Thymus (tissue), 11 donors: Measurements from ENCODE around the gene SORBS1. TPM values are rescaled to one million over a fixed set of nuclear protein-coding genes. Genes with fewer than 3 reads are reported as not detected.

Experiments
- DNase-seq, 9 donors: peaks; one replicate each; pipeline ENCODE4 v3.0.0-alpha.2; 2013; ENCODE audit warnings: low spot score in 9 of 9, low read depth in 6 of 9, missing footprints in 1 of 9
- H3K27ac ChIP-seq, 2 donors: one replicate each; pipeline ENCODE4 v1.5.1; 2013; ENCODE audit warnings: control low read depth in 1 of 2, low read depth in 1 of 2, low read length in 1 of 2, mild to moderate bottlenecking in 1 of 2, moderate library complexity in 1 of 2
- H3K27me3 ChIP-seq, 2 donors: one replicate each; pipeline ENCODE4 v1.5.1; 2013; ENCODE audit warnings: low read length in 1 of 2; ENCODE audit not compliant: control insufficient read depth in 2 of 2, insufficient read depth in 1 of 2
- H3K36me3 ChIP-seq, 2 donors: one replicate each; pipeline ENCODE4 v1.5.1; 2013; ENCODE audit warnings: low read length in 1 of 2, mild to moderate bottlenecking in 1 of 2, moderate library complexity in 1 of 2; ENCODE audit not compliant: control insufficient read depth in 2 of 2, insufficient read depth in 2 of 2
- H3K4me1 ChIP-seq, 2 donors: one replicate each; pipeline ENCODE4 v1.5.1; 2013; ENCODE audit warnings: low read length in 2 of 2; ENCODE audit not compliant: control insufficient read depth in 2 of 2, insufficient read depth in 2 of 2
- H3K4me3 ChIP-seq, 2 donors: one replicate each; pipeline ENCODE4 v1.5.1; 2013; ENCODE audit warnings: low read length in 2 of 2, control low read depth in 1 of 2, mild to moderate bottlenecking in 1 of 2
- H3K9me3 ChIP-seq, 2 donors: one replicate each; pipeline ENCODE4 v1.5.1; 2013; ENCODE audit warnings: low read length in 1 of 2, mild to moderate bottlenecking in 1 of 2; ENCODE audit not compliant: control insufficient read depth in 2 of 2, insufficient read depth in 1 of 2
- WGBS: extraction: QIAGEN DNeasy Blood & Tissue Kit; methylation state at CpG from one replicate; pipeline ENCODE4 v1.1.7; 2013; 5-methylcytosine and 5-hydroxymethylcytosine counted together
- polyA plus RNA-seq: library from polyadenylated mRNA; stranded (reverse); fragments of 200-250 nt; gene quantifications from one replicate; pipeline ENCODE4 v1.2.3, GENCODE V29; 2013
- total RNA-seq: library from RNA; stranded (reverse); fragments of 120-200 nt; gene quantifications from one replicate; pipeline ENCODE4 v1.2.4, GENCODE V29; 2013
- donor health status: healthy.

The SORBS1 gene
- total and polyA plus RNA-seq, 2 donors, result 1.9 to 25.3 TPM

DNA sequence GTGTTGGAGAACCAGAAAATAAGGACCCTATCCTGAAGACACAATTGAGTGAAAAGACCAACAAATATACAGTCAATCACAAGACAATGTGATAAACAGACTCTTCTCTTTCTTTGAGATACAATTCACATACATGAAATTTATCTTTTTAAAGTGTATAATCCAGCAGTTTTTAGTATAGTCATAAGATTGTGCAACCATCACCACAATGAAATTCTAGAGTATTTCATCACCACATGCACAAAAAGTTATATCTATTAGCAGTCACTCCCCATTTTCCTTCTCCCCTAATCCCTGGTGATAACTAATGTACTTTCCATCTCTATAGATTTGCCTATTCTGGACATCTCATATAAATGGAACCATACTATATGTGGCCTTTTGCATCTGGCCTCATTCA lies 8.2 kb upstream of the SORBS1 start:
- Histone ChIP-seq H3K9me3 (no peaks in the 10 kb centered on the region), H3K4me1 (no peaks in the 10 kb centered on the region), H3K27ac (no peak overlapping the region), H3K36me3 (no peaks in the 10 kb centered on the region), H3K4me3 (no peak overlapping the region), H3K27me3 (no peaks in the 10 kb centered on the region)
- DNase-seq, result no peak

DNA sequence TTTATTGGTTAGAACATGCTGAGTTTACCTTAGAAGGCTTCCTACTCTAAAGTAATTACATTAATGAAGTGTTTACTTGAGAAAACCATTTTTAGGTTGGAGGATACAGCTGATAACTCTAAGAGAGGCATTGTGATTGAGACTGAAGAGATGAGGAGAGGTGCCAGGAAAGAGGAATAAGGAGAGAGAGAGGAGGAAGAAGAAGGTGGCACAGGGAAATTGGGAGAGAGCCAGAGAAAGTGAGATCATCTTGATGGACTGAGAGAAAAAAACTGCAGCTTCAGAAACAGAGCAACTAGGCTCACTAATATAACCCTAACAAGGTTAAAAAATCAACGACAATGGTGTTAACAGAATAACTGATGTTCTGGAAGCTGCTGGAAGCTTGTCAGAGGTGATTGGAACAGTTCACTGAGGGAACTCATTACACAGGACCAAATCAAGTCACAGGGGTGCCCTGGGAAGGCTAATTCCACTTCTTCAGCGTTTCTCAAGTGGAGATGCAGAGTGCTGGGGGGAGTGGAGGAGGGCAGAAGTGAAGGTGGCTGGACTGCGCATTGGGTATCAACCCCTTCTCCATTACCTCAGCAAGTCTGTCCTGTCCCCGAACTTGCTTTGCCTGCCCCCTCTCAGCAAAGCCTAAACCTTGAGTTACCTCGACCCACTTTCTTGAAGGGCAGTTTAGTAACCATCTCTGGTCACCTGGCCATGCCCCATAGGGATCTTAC lies 6.9 kb upstream of the SORBS1 start:
- Histone ChIP-seq H3K9me3 (no peaks in the 10 kb centered on the region), H3K4me1 (no peaks in the 10 kb centered on the region), H3K4me3 (no peak overlapping the region), H3K27me3 (no peaks in the 10 kb centered on the region), H3K27ac (no peak overlapping the region), H3K36me3 (no peaks in the 10 kb centered on the region)
- 76% methylated on average over 5 of the region's 5 CpGs for WGBS
- no peak for DNase-seq

DNA sequence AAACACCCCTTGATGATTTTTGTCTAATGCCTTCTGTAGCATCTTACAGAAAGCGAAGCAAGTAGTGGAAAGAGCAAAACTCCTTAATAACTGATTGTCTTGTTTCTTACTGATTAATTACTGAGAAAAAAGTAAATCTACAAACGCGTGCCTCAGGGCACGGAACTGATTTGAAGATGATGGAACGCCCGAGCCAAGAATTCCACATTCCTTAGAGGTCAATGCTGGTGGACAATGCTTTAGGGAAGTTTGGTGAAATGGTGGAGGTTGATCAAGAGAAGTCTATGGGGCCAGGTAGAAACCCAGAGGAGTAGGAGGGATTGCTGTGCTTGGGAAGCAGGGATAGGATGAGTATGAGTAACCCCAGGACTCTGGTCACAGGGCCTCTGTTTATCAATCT lies 5.0 kb upstream of the SORBS1 start:
- Histone ChIP-seq H3K36me3 (no peaks in the 10 kb centered on the region), H3K27ac (no peak overlapping the region), H3K27me3 (peaks cover 6 to 11% of the 10 kb centered on the region in 2 donors), H3K9me3 (no peaks in the 10 kb centered on the region), H3K4me1 (no peaks in the 10 kb centered on the region), H3K4me3 (no peak overlapping the region)
- 98% methylated on average over 6 of the region's 6 CpGs for WGBS
- DNase-seq, result no peak

DNA sequence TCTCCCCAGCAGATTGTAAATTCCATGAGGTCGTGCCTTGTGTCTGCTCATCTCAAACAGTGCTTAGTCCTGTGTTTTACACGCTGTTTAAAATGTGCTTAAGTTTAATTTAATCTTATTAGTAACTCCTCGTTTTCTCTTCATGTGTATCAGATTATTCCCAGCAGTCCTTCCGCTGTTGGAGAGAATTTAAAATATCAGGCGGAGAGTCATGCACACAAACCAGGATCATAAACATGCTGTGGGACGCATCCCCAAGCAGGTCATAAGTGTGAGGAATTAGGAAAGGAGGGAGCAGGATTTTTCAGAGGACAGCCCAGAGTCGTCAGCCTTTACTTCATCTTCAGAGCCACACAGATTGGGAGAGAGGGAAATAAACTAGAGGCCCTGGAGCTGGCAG lies 4.2 kb upstream of the SORBS1 start:
- H3K9me3 ChIP-seq, result no peaks in the 10 kb centered on the region
- DNase-seq, result no peak
- WGBS, result 88% methylated on average over 7 of the region's 7 CpGs
- H3K36me3 ChIP-seq, result no peaks in the 10 kb centered on the region
- peaks cover 10 to 18% of the 10 kb centered on the region in 2 donors for H3K27me3 ChIP-seq
- no peak overlapping the region for H3K4me3 ChIP-seq
- peaks cover 2 to 4% of the 10 kb centered on the region in 2 donors for H3K4me1 ChIP-seq
- H3K27ac ChIP-seq, result no peak overlapping the region

DNA sequence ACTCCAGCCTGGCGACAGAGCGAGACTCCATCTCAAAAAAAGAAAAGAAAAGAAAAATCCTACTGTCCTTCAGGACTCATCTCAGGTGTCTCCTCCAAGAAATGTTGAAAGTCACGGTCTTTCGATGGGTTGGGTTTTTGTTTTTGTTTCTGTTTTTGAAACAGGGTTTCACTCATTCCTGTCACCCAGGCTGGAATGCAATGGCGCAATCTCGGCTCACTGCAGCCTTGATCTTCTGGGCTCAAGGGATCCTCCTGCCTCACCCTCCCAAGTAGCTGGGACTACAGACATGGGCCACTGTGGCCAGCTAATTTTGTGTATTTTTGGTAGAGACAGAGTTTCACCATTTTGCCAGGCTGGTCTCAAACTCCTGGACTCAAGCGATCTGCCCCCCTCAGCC lies 3.1 kb upstream of the SORBS1 start:
- H3K9me3 ChIP-seq, result no peaks in the 10 kb centered on the region
- no peak overlapping the region for H3K4me3 ChIP-seq
- peaks cover 2 to 6% of the 10 kb centered on the region in 2 donors for H3K4me1 ChIP-seq
- no peak overlapping the region for H3K27ac ChIP-seq
- no peaks in the 10 kb centered on the region for H3K36me3 ChIP-seq
- WGBS, result 96% methylated on average over 7 of the region's 7 CpGs
- no peak for DNase-seq
- H3K27me3 ChIP-seq, result peaks cover 20 to 29% of the 10 kb centered on the region in 2 donors

DNA sequence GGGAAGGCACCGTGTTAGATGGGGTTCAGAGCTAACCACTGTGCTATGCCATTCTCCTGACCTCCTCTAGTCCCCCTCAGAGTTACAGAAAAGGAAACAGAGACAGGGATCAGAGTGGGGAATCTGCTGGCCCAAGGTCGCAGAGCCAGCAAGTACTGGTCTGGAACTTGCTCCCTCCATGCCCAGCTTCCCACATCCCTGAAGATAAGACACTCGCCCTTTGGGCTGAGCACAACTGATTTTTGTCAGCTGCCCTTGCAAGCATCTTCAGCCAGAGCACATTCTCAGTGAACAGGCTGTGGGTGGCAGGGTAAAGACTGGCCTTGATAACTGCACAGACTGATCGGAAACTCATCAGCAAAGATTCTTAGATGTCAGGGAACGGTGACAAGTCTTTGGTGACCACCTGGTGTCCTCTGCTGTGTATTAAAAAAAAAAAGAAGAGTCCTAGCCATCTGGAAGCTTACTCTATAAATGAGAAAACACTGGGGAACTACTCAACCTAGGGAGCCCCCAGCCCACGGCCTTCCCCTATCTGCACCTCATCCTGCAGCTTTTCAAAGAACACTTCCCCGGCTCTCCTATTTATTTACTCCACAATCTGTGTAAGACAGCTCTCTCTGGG lies 1.3 kb upstream of the SORBS1 start:
- Histone ChIP-seq H3K4me1 (peaks cover 2 to 6% of the 10 kb centered on the region in 2 donors), H3K36me3 (no peaks in the 10 kb centered on the region), H3K27me3 (peaks cover 22 to 45% of the 10 kb centered on the region in 2 donors), H3K9me3 (no peaks in the 10 kb centered on the region), H3K27ac (peak overlapping the region in 1 of 2 donors; percentile 36), H3K4me3 (no peak overlapping the region)
- 94% methylated on average over 7 of the region's 7 CpGs for WGBS
- no peak for DNase-seq

DNA sequence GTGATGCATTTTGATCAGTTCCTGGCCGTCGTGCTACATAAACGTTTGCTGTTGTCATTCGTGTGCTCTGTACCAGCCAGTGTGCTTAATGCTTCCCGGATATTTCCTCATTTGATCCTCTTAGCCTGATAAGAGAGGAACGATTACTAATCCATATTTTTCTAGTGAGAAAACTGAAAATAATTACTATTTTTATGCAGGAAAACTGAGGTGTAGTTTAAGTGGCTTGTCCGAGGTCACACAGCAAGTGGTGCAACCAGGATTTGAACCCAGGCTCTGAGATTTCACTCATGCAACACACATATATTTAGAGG lies 650 bp upstream of the SORBS1 start:
- WGBS, result 71% methylated on average over 7 of the region's 7 CpGs
- no peaks in the 10 kb centered on the region for H3K36me3 ChIP-seq
- no peaks in the 10 kb centered on the region for H3K9me3 ChIP-seq
- no peak overlapping the region for H3K27ac ChIP-seq
- peaks cover 22 to 47% of the 10 kb centered on the region in 2 donors for H3K27me3 ChIP-seq
- H3K4me3 ChIP-seq, result no peak overlapping the region
- peaks cover 2 to 6% of the 10 kb centered on the region in 2 donors for H3K4me1 ChIP-seq
- DNase-seq, result no peak

DNA sequence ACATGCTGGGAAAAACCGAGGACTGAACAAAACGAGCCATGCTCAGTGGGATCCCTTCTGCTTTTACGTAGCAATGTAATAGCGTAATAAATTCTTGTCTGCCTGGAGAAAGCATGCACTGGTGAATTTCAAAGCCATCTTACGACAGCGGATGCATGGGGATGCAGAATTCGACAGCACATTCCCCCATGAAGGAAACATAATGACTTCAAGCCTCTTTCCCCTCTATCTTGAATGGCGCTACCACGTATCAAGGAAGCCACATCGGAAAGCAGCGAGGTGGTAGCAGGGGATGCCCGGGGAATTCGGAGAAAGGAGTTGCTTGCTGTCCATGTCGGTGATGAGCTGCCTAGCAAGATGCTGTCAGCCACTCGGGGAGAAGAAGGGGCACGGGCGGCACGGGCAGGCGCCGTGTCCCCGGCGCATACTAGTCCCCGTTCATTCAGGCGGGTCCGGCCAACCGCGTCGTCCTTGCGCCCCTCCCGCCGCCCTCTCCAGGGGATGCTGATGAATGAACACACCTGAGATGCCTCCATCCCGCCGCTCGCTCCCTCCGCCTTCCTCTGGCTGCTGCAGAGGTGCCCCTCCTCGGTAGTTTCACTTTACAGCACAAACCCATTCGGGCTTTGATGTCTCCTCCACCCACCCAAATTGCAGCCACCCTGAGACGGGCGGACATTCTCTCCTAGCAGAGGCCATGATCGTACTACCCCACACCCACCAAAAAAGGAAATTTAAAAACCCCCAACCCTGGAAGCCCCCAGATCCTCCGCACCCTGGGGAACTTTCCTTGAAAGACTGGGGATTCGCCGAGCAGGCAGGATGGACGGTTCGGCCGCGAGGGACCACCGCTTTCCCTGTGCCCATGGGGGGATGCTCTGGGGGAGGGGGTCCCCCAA lies 644 bp downstream of the SORBS1 start:
- 9% methylated on average over 48 of the region's 48 CpGs for WGBS
- peak in 4 of 9 donors; percentile 9 to 46 (median 18) for DNase-seq

DNA sequence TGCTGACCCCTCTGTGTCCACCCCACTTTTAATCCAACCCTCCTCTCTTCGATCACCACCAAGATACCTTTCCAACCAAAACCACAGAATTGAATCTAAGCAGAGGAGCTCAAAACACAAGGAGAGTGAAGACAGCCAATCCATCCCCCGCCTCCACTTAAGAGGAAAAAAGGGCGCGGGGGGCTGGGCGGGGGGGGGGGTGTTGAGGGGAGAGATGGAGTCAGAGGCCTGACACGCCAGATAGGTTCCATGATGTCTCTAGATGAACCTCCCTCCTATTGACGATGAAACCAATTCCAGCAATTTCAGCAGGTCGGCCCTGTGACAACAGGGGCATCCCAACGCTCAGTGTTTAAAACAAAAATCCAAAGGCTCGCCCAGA lies 1.3 kb downstream of the SORBS1 start:
- Histone ChIP-seq H3K4me3 (no peak overlapping the region), H3K9me3 (no peaks in the 10 kb centered on the region)
- 89% methylated on average over 10 of the region's 10 CpGs for WGBS

More for the DNA sequence above, 644 bp downstream of the SORBS1 start:
- peaks cover 22 to 47% of the 10 kb centered on the region in 2 donors for H3K27me3 ChIP-seq
- no peak overlapping the region for H3K27ac ChIP-seq
- H3K9me3 ChIP-seq, result no peaks in the 10 kb centered on the region
- peak overlapping the region; percentile 52 to 58 for H3K4me3 ChIP-seq
- H3K36me3 ChIP-seq, result no peaks in the 10 kb centered on the region
- H3K4me1 ChIP-seq, result peaks cover 2 to 6% of the 10 kb centered on the region in 2 donors

More for the DNA sequence above, 1.3 kb downstream of the SORBS1 start:
- peaks cover 22 to 47% of the 10 kb centered on the region in 2 donors for H3K27me3 ChIP-seq
- no peak for DNase-seq
- no peaks in the 10 kb centered on the region for H3K36me3 ChIP-seq
- no peak overlapping the region for H3K27ac ChIP-seq
- H3K4me1 ChIP-seq, result peaks cover 2 to 6% of the 10 kb centered on the region in 2 donors
